Activated CD8-positive, alpha-beta memory T cell treated with anti-CD3 and anti-CD28 coated beads for 48 hours (primary cell): ENCODE results near the gene CYP39A1.

ENCODE experiments used
- DNase-seq, 3 experiments: peaks; one replicate each; pipeline ENCODE4 v3.0.0-alpha.2; 2020; ENCODE audit warnings: low read depth in 2 of 3, low spot score in 2 of 3

Gene CYP39A1

GRCh38 chr6:46652603-46653438 is at the start of gene CYP39A1, which contains the start of gene SLC25A27:
Gene CYP39A1 (minus strand): TSS chr6:46652818. CDS start chr6:46652582, 236 bp downstream.
Gene SLC25A27 (plus strand): TSS chr6:46652975. CDS start chr6:46653193, 218 bp downstream.
- peak; percentile 63 to 64 (median 64) for DNase-seq

GRCh38 chr6:46699970-46700369 is 47.4 kb upstream of the CYP39A1 start:
- no peak for DNase-seq

GRCh38 chr6:46690911-46691451 is 38.4 kb upstream of the CYP39A1 start:
- DNase-seq: no peak

- DNase-seq: no peak
These were observed 37.6 kb upstream of the CYP39A1 start for GRCh38 chr6:46690141-46690755.

GRCh38 chr6:46689657-46690056 is 37.0 kb upstream of the CYP39A1 start:
- no peak for DNase-seq

- no peak for DNase-seq
These were observed 36.3 kb upstream of the CYP39A1 start for GRCh38 chr6:46688966-46689335.

GRCh38 chr6:46688117-46688965 is 35.7 kb upstream of the CYP39A1 start:
- no peak for DNase-seq

- no peak for DNase-seq
These were observed 35.0 kb upstream of the CYP39A1 start, which contains the start of gene TDRD6 for GRCh38 chr6:46687619-46688097. Gene TDRD6 (plus strand): TSS chr6:46687885. CDS start chr6:46688129, 244 bp downstream.

- no peak for DNase-seq
These were observed 32.2 kb upstream of the CYP39A1 start for GRCh38 chr6:46684771-46685170.

- no peak for DNase-seq
These were observed 24.7 kb upstream of the CYP39A1 start for GRCh38 chr6:46677314-46677654.

GRCh38 chr6:46676604-46677313 is 24.1 kb upstream of the CYP39A1 start:
- DNase-seq: no peak

- no peak for DNase-seq
These were observed 21.8 kb upstream of the CYP39A1 start for GRCh38 chr6:46674410-46674809.

- no peak for DNase-seq
These were observed 14.8 kb upstream of the CYP39A1 start for GRCh38 chr6:46667377-46667776.

- DNase-seq: no peak
These were observed 8.9 kb upstream of the CYP39A1 start for GRCh38 chr6:46661483-46661882.

- no peak for DNase-seq
These were observed 5.0 kb upstream of the CYP39A1 start for GRCh38 chr6:46657642-46658041.

- DNase-seq: no peak
These were observed 3.2 kb upstream of the CYP39A1 start for GRCh38 chr6:46655803-46656202.

GRCh38 chr6:46653439-46654195 is 999 bp upstream of the CYP39A1 start:
- DNase-seq: no peak

GRCh38 chr6:46652232-46652602 is 401 bp downstream of the CYP39A1 start:
- no peak for DNase-seq

GRCh38 chr6:46651816-46652215 is 802 bp downstream of the CYP39A1 start:
- no peak for DNase-seq

GRCh38 chr6:46651006-46651405 is 1.6 kb downstream of the CYP39A1 start:
- DNase-seq: no peak
